Activated CD8-positive, alpha-beta T cell treated with anti-CD3 and anti-CD28 coated beads, Interleukin-2, amount 10 ng/mL, durations not matched to agents 7 days and 5 days (primary cell): ENCODE data around the gene SFSWAP. TPM values are rescaled to one million over a fixed set of nuclear protein-coding genes. Genes with fewer than 3 reads are reported as not detected.

Experiments used
- ATAC-seq: fragments of 150-1000 bp; cut with Tn5 transposase; one replicate; pipeline ENCODE4 v1.10.0; 2021; ENCODE audit warnings: moderate library complexity
- CTCF ChIA-PET: fragments of 350-600 bp; sonication (Branson Sonifier 250); formaldehyde crosslinking; loops from one replicate; lab custom pipeline; 2021; ENCODE audit warnings: antibody characterized with exemption; lab: Charles Lee
- POLR2A ChIA-PET: fragments of 350-600 bp; sonication (Branson Sonifier 250); formaldehyde crosslinking; loops from one replicate; lab custom pipeline; 2021; ENCODE audit warnings: antibody characterized with exemption; lab: Charles Lee
- DNase-seq: peaks from one replicate; pipeline ENCODE4 v3.0.0-alpha.2; 2020
- H3K27ac Mint-ChIP-seq: one replicate; pipeline ENCODE4 v1.8.0; 2021; ENCODE audit warnings: mild to moderate bottlenecking, mixed read lengths
- H3K27me3 Mint-ChIP-seq: one replicate; pipeline ENCODE4 v1.8.0; 2021; ENCODE audit warnings: low read depth, mixed read lengths
- H3K36me3 Mint-ChIP-seq: one replicate; pipeline ENCODE4 v1.8.0; 2021; ENCODE audit warnings: low read depth, mixed read lengths
- H3K4me1 Mint-ChIP-seq: one replicate; pipeline ENCODE4 v1.8.0; 2021; ENCODE audit warnings: low read depth, mixed read lengths
- H3K4me3 Mint-ChIP-seq: one replicate; pipeline ENCODE4 v1.8.0; 2021; ENCODE audit warnings: mild to moderate bottlenecking, mixed read lengths
- H3K9me3 Mint-ChIP-seq: one replicate; pipeline ENCODE4 v1.8.0; 2022; ENCODE audit warnings: mixed read lengths; ENCODE audit not compliant: insufficient read depth
- total RNA-seq, 2 experiments: library from RNA; stranded (reverse); gene quantifications; one replicate each; pipeline ENCODE4 v1.2.3, GENCODE V29; 2021

Gene SFSWAP
- total RNA-seq, 2 experiments from 2014 or later = 50.4 to 53.6 TPM

GRCh38 chr12:131836714-131837397, 126.0 kb downstream of the SFSWAP start:
- Mint-ChIP-seq H3K4me3 (no peak overlapping the region), H3K36me3 (no peaks in the 10 kb centered on the region), H3K27me3 (peaks cover 5% of the 10 kb centered on the region), H3K4me1 (no peaks in the 10 kb centered on the region), H3K9me3 (no peaks in the 10 kb centered on the region), H3K27ac (no peak overlapping the region)
- ATAC-seq = no peak
- ChIA-PET CTCF (interaction anchor here (1.0 to 1.1 kb wide), 2 partner anchors 113 to 166 kb away, joined by 3 read pairs; partner anchors contain the start of gene EP400), POLR2A (no interaction called here)
- DNase-seq = no peak

GRCh38 chr12:131840643-131841416, 129.9 kb downstream of the SFSWAP start:
- no peaks in the 10 kb centered on the region for H3K27me3 Mint-ChIP-seq
- no peak for DNase-seq
- no peak overlapping the region for H3K4me3 Mint-ChIP-seq
- POLR2A ChIA-PET = no interaction called here
- no peak for ATAC-seq
- H3K4me1 Mint-ChIP-seq = no peaks in the 10 kb centered on the region
- CTCF ChIA-PET = no interaction called here
- no peaks in the 10 kb centered on the region for H3K9me3 Mint-ChIP-seq
- no peaks in the 10 kb centered on the region for H3K36me3 Mint-ChIP-seq
- H3K27ac Mint-ChIP-seq = no peak overlapping the region

- ATAC-seq (no peak), DNase-seq (no peak)
- Mint-ChIP-seq H3K27me3 (no peaks in the 10 kb centered on the region), H3K27ac (no peak overlapping the region), H3K36me3 (no peaks in the 10 kb centered on the region), H3K4me1 (no peaks in the 10 kb centered on the region), H3K9me3 (no peaks in the 10 kb centered on the region), H3K4me3 (no peak overlapping the region)
- ChIA-PET POLR2A (no interaction called here), CTCF (no interaction called here)
Measured at GRCh38 chr12:131841547-131841946, 130.7 kb downstream of the SFSWAP start.

GRCh38 chr12:131842169-131842568, 131.3 kb downstream of the SFSWAP start:
- DNase-seq (no peak), ATAC-seq (no peak)
- Mint-ChIP-seq H3K36me3 (no peaks in the 10 kb centered on the region), H3K9me3 (no peaks in the 10 kb centered on the region), H3K27me3 (no peaks in the 10 kb centered on the region), H3K4me1 (no peaks in the 10 kb centered on the region), H3K27ac (no peak overlapping the region), H3K4me3 (no peak overlapping the region)
- CTCF ChIA-PET = no interaction called here
- POLR2A ChIA-PET = no interaction called here

GRCh38 chr12:131843527-131843926, 132.6 kb downstream of the SFSWAP start:
- CTCF ChIA-PET = no interaction called here
- POLR2A ChIA-PET = no interaction called here
- Mint-ChIP-seq H3K4me1 (no peaks in the 10 kb centered on the region), H3K27ac (no peak overlapping the region), H3K27me3 (no peaks in the 10 kb centered on the region), H3K4me3 (no peak overlapping the region), H3K36me3 (no peaks in the 10 kb centered on the region), H3K9me3 (no peaks in the 10 kb centered on the region)
- no peak for ATAC-seq
- no peak for DNase-seq

- ChIA-PET POLR2A (no interaction called here), CTCF (no interaction called here)
- H3K27me3 Mint-ChIP-seq = no peaks in the 10 kb centered on the region
- H3K4me3 Mint-ChIP-seq = no peak overlapping the region
- ATAC-seq (no peak), DNase-seq (no peak)
- no peaks in the 10 kb centered on the region for H3K4me1 Mint-ChIP-seq
- no peaks in the 10 kb centered on the region for H3K36me3 Mint-ChIP-seq
- no peak overlapping the region for H3K27ac Mint-ChIP-seq
- H3K9me3 Mint-ChIP-seq = no peaks in the 10 kb centered on the region
Measured at GRCh38 chr12:131844140-131844539, 133.2 kb downstream of the SFSWAP start.

- POLR2A ChIA-PET = no interaction called here
- Mint-ChIP-seq H3K36me3 (no peaks in the 10 kb centered on the region), H3K27ac (no peak overlapping the region), H3K4me1 (no peaks in the 10 kb centered on the region), H3K27me3 (no peaks in the 10 kb centered on the region), H3K4me3 (no peak overlapping the region), H3K9me3 (no peaks in the 10 kb centered on the region)
- DNase-seq (no peak), ATAC-seq (no peak)
- CTCF ChIA-PET = no interaction called here
Measured at GRCh38 chr12:131844656-131845055, 133.8 kb downstream of the SFSWAP start.

GRCh38 chr12:131845121-131845520, 134.2 kb downstream of the SFSWAP start:
- Mint-ChIP-seq H3K4me3 (no peak overlapping the region), H3K27ac (no peak overlapping the region), H3K9me3 (no peaks in the 10 kb centered on the region), H3K27me3 (no peaks in the 10 kb centered on the region), H3K36me3 (no peaks in the 10 kb centered on the region), H3K4me1 (no peaks in the 10 kb centered on the region)
- ChIA-PET POLR2A (no interaction called here), CTCF (no interaction called here)
- DNase-seq (no peak), ATAC-seq (no peak)

- POLR2A ChIA-PET = no interaction called here
- DNase-seq (no peak), ATAC-seq (no peak)
- Mint-ChIP-seq H3K4me1 (no peaks in the 10 kb centered on the region), H3K9me3 (no peaks in the 10 kb centered on the region), H3K27me3 (no peaks in the 10 kb centered on the region), H3K36me3 (no peaks in the 10 kb centered on the region), H3K4me3 (no peak overlapping the region), H3K27ac (no peak overlapping the region)
- CTCF ChIA-PET = no interaction called here
Measured at GRCh38 chr12:131847456-131847855, 136.6 kb downstream of the SFSWAP start.

- Mint-ChIP-seq H3K4me1 (peaks cover 5% of the 10 kb centered on the region), H3K27me3 (no peaks in the 10 kb centered on the region), H3K36me3 (no peaks in the 10 kb centered on the region), H3K9me3 (no peaks in the 10 kb centered on the region), H3K4me3 (no peak overlapping the region), H3K27ac (no peak overlapping the region)
- ATAC-seq (no peak), DNase-seq (no peak)
- CTCF ChIA-PET = no interaction called here
- POLR2A ChIA-PET = no interaction called here
Measured at GRCh38 chr12:131848753-131849152, 137.9 kb downstream of the SFSWAP start.
